ENCODE data around the gene OBSL1.

Gene OBSL1

DNA sequence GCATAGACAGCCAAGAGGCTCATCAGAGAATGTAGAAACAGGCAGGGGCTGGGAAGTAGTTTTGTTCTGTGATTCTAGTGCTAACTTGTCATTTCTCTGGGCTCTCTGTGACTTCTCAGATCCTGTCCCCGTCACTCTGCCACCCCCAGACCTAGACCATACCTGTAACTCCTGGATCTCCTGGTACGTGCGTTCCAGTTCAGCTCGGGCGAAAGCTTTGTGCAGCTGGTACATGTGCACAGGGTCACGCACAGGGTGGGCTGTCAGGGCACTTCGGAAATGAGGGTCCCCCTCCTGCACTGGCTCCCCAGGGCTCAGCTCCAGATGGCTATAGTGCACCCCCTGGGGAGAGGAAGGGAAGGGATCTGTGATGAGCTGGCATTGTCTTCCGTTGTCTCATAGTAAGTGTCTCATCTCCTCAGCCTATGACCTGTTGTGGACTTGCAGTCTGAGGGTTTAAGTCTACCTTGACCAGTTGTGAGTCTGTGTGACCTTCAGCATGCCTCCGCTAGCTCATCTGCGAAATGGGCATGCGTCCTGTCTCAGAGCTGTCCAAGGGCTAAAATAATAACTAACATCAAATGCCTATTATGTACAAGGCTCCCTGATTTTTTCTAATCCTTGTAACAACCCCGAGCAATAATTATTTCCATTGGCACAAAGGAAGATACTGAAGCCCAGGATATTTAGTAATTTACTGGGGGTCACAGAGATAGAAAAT, 30.4 kb downstream of the OBSL1 start:
- TF ChIP-seq, protein P1, sequence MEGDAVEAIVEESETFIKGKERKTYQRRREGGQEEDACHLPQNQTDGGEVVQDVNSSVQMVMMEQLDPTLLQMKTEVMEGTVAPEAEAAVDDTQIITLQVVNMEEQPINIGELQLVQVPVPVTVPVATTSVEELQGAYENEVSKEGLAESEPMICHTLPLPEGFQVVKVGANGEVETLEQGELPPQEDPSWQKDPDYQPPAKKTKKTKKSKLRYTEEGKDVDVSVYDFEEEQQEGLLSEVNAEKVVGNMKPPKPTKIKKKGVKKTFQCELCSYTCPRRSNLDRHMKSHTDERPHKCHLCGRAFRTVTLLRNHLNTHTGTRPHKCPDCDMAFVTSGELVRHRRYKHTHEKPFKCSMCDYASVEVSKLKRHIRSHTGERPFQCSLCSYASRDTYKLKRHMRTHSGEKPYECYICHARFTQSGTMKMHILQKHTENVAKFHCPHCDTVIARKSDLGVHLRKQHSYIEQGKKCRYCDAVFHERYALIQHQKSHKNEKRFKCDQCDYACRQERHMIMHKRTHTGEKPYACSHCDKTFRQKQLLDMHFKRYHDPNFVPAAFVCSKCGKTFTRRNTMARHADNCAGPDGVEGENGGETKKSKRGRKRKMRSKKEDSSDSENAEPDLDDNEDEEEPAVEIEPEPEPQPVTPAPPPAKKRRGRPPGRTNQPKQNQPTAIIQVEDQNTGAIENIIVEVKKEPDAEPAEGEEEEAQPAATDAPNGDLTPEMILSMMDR (IDR thresholded peaks at IDR 0.05; ENCODE audit: low read depth, low read length) = no peak
- no peak overlapping the region for H3K4me3 ChIP-seq (ENCODE audit: low read depth, low read length)

DNA sequence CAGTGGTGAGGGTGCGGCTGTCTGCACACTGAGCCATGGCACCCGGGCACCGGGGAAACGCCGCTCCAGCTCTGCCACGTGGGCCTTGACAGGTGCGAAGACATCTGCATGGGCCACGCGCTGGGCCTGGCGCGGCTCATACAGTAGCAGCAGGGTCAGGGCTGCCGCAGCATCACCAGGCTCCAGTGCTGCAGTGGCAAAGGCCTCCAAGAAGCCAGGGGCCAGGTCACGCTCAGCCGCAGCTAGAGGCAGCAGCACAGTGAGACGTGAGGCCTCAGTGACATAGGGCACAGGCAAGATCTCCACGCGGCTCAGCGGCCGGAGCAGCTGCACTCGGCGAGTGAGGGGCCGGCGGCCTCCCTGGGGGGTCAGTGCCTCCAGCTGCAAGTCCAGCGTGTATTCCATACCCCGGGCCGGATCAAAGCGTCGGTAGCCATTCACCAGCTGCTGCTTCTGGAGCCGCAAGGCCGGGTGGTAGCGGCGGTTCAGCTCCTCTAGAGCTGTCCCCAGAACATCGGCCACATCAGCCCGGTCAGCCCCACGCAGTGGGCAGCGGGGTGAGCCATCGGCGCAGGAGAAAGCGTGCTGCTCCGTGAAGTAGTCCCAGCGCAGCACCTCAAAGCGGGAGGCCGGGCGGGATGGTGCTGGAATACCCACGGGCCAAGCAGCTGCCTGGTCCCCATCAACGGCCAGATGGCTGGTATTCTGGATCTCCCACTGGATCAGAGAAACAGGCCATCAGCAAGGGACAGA, 31.2 kb downstream of the OBSL1 start:
- TF ChIP-seq, protein P1 (IDR thresholded peaks at IDR 0.05; ENCODE audit: low read depth, low read length) = no peak
- no peak overlapping the region for H3K4me3 ChIP-seq (ENCODE audit: low read depth, low read length)

DNA sequence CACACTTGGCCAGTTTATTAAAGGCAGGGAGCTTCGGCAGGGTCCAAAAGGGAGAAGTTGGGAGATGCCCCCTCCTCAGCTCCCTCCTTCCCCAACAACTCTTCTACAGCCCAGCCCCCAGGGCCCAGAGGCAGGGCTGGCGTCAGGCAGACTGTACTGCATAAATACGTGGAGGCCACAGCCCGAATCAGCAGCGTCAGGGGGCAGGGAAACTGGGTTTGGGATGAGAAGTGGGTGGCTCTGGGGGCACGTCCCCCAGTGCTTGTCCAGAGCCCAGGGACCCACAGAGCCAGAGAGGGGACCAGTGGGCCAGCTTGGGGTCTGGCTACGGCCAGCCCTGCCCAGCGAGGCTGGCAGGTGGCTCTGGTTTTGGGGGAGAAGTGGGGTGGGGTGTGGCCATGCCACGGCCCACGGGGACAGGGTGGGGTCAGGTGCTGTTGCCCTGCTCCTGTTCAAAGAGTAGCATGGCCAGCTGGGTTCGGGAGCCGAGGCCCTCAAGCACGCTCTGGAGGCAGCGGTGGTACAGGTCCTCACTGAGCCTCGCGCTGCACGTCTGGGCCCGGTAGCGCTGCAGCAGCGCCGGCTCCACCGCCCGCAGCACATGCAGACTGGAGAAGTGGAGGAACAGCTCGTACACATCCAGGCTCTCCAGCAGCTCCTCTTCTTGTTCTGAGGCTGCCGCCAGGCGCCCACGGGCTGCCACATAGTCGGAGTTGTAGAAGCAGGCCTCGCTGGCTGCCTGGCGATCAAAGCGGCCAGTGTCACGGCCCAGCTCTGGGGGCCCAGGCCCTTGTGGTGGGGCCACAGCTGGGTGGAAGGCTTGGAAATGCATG, 32.2 kb downstream of the OBSL1 start:
- H3K4me3 ChIP-seq (ENCODE audit: low read depth, low read length) = no peak overlapping the region
- TF ChIP-seq, protein P1 (IDR thresholded peaks at IDR 0.05; ENCODE audit: low read depth, low read length) = no peak

DNA sequence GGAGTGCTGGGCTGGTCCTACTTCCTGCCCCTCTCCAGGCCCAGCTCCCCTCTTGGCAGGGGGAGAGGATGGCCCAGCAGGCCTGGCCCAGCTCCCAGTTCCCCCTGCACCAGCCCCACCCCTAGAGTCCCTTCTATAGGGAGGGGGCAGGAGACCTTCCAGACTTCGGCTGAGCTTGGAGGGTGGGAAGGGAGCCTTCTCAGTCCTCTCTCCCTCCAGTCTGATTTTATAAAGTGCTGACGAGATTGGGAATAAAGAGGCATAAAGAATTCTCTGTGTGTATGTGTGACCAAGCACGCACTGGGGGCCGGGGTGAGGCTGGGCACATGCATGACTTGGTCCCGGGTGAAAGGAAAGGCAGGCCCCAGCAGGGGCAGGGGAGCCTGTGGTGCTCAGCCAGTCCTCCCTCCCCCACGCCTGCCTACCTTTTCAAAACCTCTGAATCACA, 32.8 kb downstream of the OBSL1 start:
- no peak overlapping the region for H3K4me3 ChIP-seq (ENCODE audit: low read depth, low read length)
- TF ChIP-seq, protein P1 (IDR thresholded peaks at IDR 0.05; ENCODE audit: low read depth, low read length) = no peak

DNA sequence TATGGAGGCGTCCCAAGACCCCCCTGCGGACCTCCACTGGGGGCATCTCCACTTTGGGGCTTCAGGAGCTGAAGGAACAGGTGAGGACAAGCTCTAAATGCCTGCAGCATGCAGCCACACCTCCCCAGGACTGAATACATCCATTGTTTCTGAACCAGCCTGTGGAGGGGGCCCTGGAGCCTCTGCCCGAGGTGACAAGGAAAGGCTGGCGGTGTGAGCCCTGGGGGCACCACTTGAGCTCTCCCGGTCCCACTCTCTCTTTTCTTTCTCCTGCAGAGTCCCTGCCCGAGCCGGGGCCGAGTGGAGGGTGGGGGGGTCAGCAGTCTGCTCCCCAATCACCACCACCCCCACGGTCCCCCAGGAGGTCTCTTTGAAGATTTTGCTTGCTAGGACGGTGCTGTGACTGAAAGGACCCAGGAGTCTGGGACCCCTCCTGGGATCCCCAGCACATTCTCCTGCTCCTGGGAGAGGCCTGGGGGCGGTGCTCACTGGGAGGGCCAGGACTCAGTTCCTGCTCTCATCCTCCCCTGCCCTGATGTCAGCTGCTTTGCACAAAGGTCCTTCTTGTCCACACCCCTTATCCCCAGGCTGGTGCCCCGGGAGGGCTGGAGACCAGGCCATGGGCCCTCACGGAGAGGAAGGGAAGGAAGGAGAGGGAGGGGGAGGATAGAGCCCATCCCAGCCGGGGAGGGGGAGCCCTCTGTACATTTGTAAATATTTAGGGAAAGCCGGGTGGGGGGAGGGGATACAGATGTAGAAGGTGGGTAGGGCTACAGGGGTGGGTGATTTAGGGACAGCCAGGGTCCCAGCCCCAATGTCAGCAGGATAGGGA, 33.5 kb downstream of the OBSL1 start:
- no peak overlapping the region for H3K4me3 ChIP-seq (ENCODE audit: low read depth, low read length)
- TF ChIP-seq, protein P1 (IDR thresholded peaks at IDR 0.05; ENCODE audit: low read depth, low read length) = no peak

DNA sequence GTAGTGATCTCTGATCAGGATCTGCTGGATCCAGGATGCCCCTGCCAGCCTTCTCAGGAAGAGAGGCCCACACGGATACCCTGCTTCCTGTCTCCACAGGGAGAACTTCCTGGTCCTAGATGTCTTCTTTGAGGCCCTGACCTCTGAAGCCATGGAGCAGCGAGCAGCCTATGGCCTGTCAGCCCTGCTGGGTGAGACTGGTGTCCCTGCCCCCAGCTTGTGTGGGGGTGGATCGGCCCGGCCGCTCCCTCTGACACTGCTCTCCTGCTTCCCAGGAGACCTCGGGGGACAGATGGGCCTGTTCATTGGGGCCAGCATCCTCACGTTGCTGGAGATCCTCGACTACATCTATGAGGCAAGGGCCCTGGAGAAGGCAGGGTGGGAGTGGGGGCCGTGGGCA, 34.4 kb downstream of the OBSL1 start:
- no peak overlapping the region for H3K4me3 ChIP-seq (ENCODE audit: low read depth, low read length)
- TF ChIP-seq, protein P1 (IDR thresholded peaks at IDR 0.05; ENCODE audit: low read depth, low read length) = no peak

All from WI38 (cell line).